Measurements from ENCODE around the gene CDR2.

DNA sequence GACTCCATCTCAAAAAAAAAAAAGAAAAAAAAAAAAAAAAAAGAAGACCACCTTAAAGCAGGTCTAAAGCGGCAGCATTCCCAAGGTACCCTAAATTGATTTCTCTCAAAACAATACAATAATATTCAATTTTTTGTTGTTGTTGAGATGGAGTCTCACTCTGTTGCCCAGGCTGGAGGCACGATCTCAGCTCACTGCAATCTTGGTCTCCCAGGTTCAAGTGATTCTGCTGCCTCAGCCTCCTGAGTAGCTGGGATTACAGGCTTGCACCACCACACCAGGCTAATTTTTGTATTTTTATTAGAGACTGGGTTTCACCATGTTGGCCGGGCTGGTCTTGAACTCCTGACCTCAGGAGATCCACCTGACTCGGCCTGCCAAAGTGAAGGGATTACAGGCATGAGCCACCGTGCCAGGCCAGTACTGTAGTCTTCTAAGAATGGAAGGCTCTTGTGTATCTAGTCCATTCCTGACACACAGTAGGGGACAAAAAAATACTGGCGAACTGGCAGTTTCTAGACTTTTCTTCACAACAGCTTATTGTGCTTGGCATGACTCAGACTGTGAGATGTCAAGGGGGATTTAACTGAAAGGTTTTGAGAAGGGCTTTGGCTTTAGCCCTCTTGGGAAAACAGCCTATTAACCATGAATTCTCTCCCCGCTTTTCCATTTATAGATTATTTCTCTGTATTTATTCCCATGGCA is 17.3 kb downstream of the CDR2 start:
- TF ChIP-seq POLR2A (IDR thresholded peaks at IDR 0.05) = no peak
- TF ChIP-seq, protein P1, sequence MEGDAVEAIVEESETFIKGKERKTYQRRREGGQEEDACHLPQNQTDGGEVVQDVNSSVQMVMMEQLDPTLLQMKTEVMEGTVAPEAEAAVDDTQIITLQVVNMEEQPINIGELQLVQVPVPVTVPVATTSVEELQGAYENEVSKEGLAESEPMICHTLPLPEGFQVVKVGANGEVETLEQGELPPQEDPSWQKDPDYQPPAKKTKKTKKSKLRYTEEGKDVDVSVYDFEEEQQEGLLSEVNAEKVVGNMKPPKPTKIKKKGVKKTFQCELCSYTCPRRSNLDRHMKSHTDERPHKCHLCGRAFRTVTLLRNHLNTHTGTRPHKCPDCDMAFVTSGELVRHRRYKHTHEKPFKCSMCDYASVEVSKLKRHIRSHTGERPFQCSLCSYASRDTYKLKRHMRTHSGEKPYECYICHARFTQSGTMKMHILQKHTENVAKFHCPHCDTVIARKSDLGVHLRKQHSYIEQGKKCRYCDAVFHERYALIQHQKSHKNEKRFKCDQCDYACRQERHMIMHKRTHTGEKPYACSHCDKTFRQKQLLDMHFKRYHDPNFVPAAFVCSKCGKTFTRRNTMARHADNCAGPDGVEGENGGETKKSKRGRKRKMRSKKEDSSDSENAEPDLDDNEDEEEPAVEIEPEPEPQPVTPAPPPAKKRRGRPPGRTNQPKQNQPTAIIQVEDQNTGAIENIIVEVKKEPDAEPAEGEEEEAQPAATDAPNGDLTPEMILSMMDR (IDR thresholded peaks at IDR 0.05) = no peak

Data from ovary (tissue), 3 donors.